A673 (cell line): ENCODE results near the gene CPT1A.

Source experiments
- CTCF ChIP-seq: fragments of 300-800, 200-600 bp; sonication (generic); conservative IDR thresholded peaks from 2 replicates; pipeline ENCODE4 v1.5.1; 2017; ENCODE audit warnings: low read depth, mild to moderate bottlenecking, antibody characterized with exemption, low read length, moderate library complexity, mixed read lengths
- EZH2 ChIP-seq: fragments of 200-600 bp; sonication (generic); IDR thresholded peaks from 2 replicates; pipeline ENCODE4 v1.6.1; 2017; ENCODE audit warnings: borderline replicate concordance, low read depth, mild to moderate bottlenecking, mixed read lengths, antibody characterized with exemption, low read length; ENCODE audit not compliant: poor library complexity, severe bottlenecking

GRCh38 chr11:68778205-68778604, 63.5 kb downstream of the CPT1A start:
- TF ChIP-seq CTCF: no peak
- TF ChIP-seq EZH2: no peak
